GM23338 (cell line): Measurements from ENCODE around the gene NR3C1.

Source experiments
- CREB1 ChIP-seq: fragments of 250-450 bp; sonication (Bioruptor Pico); IDR thresholded peaks from 2 replicates; pipeline ENCODE4 v1.5.0; 2020; ENCODE audit warnings: low read depth, mild to moderate bottlenecking, moderate library complexity
- CTCF ChIP-seq, 2 experiments: fragments of 200-600 bp in 1 of 2; sonication (generic) in 1 of 2; conservative IDR thresholded peaks; 2 replicates each; pipeline versions ENCODE4 v1.5.1 to v1.6.1; 2016 to 2017; ENCODE audit warnings: antibody characterized with exemption in 2 of 2, low read depth in 2 of 2, mild to moderate bottlenecking in 2 of 2, moderate library complexity in 1 of 2
- ETS1 ChIP-seq: IDR thresholded peaks from 2 replicates; pipeline ENCODE4 v1.6.1; 2016; ENCODE audit warnings: antibody characterized with exemption
- EZH2 ChIP-seq: fragments of 200-600 bp; sonication (generic); IDR thresholded peaks from one replicate; pipeline ENCODE4 v1.8.0; 2017; ENCODE audit warnings: antibody characterized with exemption, mild to moderate bottlenecking, low read depth; ENCODE audit not compliant: unreplicated experiment
- EZH2phosphoT487 ChIP-seq: fragments of 200-600 bp; sonication (generic); IDR thresholded peaks from one replicate; pipeline ENCODE4 v1.8.1; 2018; ENCODE audit warnings: antibody characterized with exemption; ENCODE audit not compliant: unreplicated experiment
- JUNB ChIP-seq: IDR thresholded peaks from one replicate; pipeline ENCODE4 v1.6.1; 2016; ENCODE audit warnings: antibody characterized with exemption; ENCODE audit not compliant: unreplicated experiment
- NANOG ChIP-seq: IDR thresholded peaks from 2 replicates; pipeline ENCODE4 v1.6.1; 2016; ENCODE audit warnings: antibody characterized with exemption, borderline replicate concordance
- POLR2AphosphoS5 ChIP-seq: IDR thresholded peaks from 2 replicates; pipeline ENCODE4 v1.6.1; 2016; ENCODE audit warnings: antibody characterized with exemption, low read depth
- REST ChIP-seq: IDR thresholded peaks from one replicate; pipeline ENCODE4 v1.6.1; 2018; ENCODE audit warnings: antibody characterized with exemption; ENCODE audit not compliant: unreplicated experiment
- STAT1 ChIP-seq: IDR thresholded peaks from one replicate; pipeline ENCODE4 v1.6.1; 2016; ENCODE audit warnings: antibody characterized with exemption; ENCODE audit not compliant: unreplicated experiment
- ZNF114 ChIP-seq: fragments of 250-450 bp; sonication (Bioruptor Pico); IDR thresholded peaks from 2 replicates; pipeline ENCODE4 v1.5.0; 2020; ENCODE audit warnings: mild to moderate bottlenecking, moderate library complexity
- ZNF462 ChIP-seq: fragments of 250-450 bp; sonication (Bioruptor Pico); IDR thresholded peaks from 2 replicates; pipeline ENCODE4 v1.5.0; 2020; ENCODE audit warnings: mild to moderate bottlenecking, moderate library complexity

- TF ChIP-seq CTCF (conservative IDR thresholded peaks at IDR 0.05; ENCODE audit: low read depth in 2 of 2) (no peak), CREB1 (CRISPR knock-in tag) (no peak), EZH2 (no peak), POLR2AphosphoS5 (no peak), ETS1 (no peak), NANOG (no peak), EZH2phosphoT487 (no peak), JUNB (no peak), ZNF114 (CRISPR knock-in tag) (no peak), ZNF462 (CRISPR knock-in tag) (no peak), REST (no peak), STAT1 (no peak)
Measured at GRCh38 chr5:143245929-143246561, 157.4 kb downstream of the NR3C1 start.
